Lower leg skin (tissue), 3 donors: ENCODE measurements around the gene PGM5.

Source experiments
- POLR2A ChIP-seq, 2 donors: fragments of 450-650 bp; IDR thresholded peaks; one replicate each; pipeline ENCODE4 v1.6.1; 2016 to 2017; ENCODE audit warnings: antibody characterized with exemption in 2 of 2, mild to moderate bottlenecking in 1 of 2, moderate library complexity in 1 of 2
- TF ChIP-seq, protein P1 (sequence below), 3 donors: fragments of 450-650 bp; IDR thresholded peaks; one replicate each; pipeline ENCODE4 v1.5.1; 2016; ENCODE audit warnings: antibody characterized with exemption in 3 of 3, mild to moderate bottlenecking in 3 of 3, moderate library complexity in 2 of 3

DNA sequence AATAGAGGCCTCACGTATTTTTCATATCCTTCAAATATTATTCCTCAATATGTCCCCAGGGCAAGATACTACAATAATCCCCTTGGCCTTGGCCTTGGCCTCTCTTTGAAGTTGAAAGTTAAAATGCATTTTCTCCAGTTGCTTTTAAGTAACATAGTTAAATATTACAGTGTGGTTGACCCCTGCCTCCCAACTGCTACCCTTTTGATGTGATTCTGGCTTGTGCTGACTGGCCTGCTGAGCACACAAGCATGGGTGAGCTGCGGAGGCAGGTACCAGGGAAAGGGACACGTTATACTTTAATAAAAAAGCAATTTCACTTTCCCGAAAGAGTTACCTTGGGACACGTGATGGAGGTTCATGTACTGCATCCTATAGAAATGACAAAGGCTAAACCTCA lies 202.1 kb downstream of the PGM5 start:
- no peak for TF ChIP-seq POLR2A (IDR thresholded peaks at IDR 0.05)
- TF ChIP-seq, protein P1, sequence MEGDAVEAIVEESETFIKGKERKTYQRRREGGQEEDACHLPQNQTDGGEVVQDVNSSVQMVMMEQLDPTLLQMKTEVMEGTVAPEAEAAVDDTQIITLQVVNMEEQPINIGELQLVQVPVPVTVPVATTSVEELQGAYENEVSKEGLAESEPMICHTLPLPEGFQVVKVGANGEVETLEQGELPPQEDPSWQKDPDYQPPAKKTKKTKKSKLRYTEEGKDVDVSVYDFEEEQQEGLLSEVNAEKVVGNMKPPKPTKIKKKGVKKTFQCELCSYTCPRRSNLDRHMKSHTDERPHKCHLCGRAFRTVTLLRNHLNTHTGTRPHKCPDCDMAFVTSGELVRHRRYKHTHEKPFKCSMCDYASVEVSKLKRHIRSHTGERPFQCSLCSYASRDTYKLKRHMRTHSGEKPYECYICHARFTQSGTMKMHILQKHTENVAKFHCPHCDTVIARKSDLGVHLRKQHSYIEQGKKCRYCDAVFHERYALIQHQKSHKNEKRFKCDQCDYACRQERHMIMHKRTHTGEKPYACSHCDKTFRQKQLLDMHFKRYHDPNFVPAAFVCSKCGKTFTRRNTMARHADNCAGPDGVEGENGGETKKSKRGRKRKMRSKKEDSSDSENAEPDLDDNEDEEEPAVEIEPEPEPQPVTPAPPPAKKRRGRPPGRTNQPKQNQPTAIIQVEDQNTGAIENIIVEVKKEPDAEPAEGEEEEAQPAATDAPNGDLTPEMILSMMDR (IDR thresholded peaks at IDR 0.05) = no peak
